SIG-M5 (cell line): ENCODE measurements around the gene SEC14L5.

Experiments
- DNase-seq: peaks from one replicate; lab custom pipeline; 2025; lab: John Stamatoyannopoulos, UW

The SEC14L5 gene

DNA sequence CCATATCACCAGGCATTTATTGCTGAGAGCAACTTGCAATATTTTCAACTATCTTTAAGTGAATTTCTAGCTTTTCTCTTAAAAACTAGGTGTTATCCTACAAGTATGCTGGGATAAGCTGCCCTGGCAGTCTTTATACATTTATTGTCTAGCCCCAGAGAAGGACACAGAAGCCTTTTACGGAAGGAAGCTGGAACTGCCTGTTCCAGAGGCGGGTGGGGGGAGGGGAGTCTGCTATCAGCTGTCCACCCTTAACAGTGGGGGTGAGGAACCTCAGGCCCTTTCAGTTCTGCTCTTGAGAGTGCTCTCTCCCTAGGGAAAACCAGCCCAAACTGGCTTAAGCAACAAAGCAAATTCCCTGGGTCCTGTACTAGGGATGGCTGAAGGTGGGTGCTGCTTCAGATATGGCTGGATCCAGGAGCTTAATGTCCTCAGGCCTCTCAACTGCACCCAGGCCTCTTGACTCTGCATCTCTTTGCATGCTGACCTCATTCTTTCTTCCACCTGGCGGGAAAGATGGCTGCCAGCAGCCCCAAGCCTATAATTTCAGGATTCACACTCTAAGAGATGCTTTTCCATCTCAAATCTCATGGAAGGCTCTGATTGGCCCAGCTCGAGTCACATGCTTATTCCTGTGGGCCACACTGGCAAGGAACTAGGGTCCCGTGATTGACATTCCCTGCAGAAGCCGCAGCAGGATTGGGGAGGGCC is 59.0 kb downstream of the SEC14L5 start:
- DNase-seq: no peak

DNA sequence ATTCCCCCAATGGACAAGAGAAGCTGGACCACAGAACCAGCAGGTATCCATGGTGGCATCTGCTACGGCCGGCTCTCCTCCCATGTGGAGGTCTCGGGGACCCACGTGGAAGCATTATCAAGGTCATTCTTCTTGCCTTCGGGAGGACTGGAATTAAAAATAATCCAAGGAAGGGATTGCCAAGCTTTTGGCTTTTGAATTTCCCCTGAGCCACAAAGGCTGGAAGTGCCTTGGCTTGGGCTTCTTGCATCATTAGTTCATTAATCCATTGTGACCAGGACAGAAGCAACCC is 59.5 kb downstream of the SEC14L5 start:
- DNase-seq: no peak

DNA sequence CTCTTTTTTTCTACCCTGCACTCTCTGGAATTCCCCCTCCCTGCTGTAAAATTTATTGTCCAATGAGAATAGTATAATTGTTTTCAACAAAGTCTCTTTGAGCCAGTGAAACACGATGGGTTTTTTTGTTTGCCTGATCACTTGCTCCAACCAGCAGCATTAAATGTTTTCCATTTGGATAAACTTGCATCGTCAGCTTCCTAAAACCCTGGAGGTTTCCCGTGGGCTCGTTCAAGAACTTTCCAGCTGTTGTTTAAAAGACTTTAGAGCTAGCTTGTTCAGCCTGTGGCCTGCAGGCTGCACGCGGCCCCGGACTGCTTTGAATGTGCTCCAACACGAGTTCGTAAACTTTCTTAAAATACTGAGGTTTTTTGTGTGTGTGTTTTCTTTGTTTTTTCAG is 60.7 kb downstream of the SEC14L5 start:
- no peak for DNase-seq

DNA sequence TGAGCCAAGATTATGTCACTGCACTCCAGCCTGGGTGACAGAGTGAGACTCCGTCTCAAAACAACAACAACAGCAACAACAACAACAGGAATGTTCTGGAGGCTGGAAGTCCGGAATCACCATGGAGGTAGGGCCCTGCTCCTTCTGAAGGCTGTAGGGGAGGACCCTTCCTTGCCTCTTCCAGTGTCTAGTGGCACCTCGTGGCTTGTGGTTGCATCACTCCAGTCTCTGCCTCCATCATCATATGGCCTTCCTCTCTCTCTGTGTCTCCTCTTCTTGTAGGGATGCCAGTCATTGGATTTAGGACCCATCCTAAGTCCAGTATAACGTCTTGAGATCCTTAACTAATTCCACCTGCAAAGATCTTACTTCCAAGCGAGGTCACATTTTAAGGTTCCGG is 61.6 kb downstream of the SEC14L5 start:
- no peak for DNase-seq

DNA sequence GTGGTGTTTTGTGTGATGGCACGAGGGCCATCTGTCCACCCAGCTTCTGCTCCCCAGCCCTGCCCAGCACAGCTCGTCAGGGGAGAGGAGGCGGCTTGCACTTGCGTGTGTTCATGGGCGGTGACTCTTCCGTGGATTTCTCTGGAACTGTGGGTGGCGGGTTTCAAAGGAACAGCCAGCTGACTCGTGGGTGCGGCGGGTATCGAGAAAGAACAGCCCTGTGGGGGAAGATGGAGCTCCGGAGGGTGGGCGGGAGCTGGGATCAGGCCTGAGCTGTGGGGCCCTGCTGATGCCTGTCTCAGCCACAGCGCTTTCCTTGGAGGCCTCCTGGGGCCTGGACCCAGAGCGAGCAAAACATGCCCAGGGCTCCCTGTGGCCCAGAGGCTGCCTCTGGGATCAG is 62.4 kb downstream of the SEC14L5 start:
- DNase-seq: no peak

DNA sequence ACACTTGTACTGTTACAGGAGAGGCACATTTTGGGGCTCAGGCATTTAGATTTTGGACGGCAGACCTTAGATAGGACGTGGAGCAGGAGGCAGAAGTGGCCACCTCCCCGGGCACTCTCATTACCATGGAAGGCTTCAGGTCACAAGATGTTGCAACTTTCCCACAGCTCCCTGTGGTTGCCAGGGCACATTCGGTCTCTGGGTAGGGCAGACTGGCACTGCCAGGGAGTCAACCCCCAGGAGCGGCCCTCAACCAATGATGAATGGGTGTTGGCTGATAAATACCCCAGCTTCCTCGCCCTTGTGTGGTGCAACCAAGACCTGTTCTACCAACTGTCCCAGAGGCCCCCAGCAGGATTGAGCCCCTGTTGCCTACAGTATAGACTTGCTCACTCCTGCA is 64.4 kb downstream of the SEC14L5 start:
- DNase-seq: no peak

DNA sequence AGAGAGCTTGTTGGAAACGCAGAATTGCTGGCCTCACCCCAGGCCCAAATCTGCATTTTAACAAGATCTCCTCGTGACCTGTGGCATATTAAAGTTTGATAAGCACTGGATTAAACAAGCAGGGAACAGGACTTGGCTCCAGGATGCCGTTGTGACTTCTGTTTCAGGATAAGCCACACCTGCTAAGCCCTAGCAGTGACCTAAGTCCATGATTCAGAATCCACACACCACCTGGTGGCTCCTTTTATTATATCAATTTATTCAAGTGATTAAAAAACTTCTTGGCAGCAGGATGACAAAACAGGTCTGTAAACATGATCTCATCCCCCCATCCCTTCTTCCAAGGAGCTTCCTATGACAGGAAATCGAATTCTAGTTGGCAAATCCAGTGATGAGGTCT is 66.5 kb downstream of the SEC14L5 start:
- no peak for DNase-seq

DNA sequence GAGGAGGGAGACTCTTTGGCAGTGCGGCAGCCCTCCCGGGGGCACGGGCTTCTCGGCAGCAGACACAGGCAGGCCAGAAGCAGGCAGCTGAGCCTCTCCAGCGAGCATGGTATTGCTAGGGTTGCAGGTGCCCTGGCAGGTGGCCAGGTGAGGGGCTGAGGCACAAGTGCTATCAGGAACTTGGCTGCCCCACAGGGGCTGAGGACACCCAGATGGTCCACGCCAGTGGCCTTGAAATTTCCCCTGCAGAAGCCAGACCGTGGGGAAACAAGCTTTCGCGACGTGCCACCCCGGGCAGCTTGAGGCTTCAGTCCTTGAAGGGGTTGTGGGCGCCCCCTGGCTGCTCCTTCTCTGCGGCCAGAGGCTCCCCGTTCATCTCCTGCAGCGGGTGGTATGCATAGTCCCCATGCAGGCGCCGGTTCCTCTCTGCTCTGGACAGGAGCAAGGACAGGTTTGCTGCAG is 67.1 kb downstream of the SEC14L5 start:
- no peak for DNase-seq

DNA sequence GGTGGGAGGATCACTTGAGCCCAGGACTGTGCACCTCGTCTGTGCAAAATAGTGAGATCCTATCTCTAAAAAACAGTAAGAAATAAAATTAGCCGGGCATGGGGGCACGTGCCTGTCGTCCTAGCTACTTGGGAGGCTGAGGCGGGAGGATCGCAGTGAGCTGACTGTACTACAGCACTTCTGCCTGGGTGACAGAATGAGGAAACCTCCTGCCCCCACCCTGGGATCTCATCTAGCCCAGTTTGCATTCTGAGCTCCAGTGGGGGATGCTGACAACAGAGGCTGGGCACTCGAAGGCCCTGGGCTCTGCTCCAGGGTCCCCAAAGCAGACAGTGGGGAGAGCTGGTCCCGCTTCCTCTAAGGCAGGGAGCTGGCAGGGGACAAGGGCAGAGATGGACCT is 68.5 kb downstream of the SEC14L5 start:
- DNase-seq: no peak

DNA sequence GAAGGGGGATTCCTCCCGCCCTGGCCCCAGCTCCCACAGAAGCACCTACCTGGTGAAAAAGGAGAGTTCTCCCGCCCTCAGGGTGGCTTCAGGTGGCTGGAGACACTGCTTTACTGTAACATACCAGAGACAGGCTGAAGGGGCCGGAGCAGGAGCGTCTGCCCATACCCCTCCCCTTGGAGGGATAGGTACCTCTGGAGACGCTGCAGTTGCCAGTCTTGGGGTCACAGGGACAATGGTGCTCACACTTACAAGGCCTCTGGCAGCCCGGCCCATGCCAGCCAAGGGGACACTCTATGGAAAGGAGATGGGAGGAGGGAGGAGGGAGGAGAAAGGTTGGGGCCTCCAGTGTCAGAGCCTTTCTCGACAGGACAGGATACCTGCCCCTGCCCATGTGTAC is 69.0 kb downstream of the SEC14L5 start:
- no peak for DNase-seq

DNA sequence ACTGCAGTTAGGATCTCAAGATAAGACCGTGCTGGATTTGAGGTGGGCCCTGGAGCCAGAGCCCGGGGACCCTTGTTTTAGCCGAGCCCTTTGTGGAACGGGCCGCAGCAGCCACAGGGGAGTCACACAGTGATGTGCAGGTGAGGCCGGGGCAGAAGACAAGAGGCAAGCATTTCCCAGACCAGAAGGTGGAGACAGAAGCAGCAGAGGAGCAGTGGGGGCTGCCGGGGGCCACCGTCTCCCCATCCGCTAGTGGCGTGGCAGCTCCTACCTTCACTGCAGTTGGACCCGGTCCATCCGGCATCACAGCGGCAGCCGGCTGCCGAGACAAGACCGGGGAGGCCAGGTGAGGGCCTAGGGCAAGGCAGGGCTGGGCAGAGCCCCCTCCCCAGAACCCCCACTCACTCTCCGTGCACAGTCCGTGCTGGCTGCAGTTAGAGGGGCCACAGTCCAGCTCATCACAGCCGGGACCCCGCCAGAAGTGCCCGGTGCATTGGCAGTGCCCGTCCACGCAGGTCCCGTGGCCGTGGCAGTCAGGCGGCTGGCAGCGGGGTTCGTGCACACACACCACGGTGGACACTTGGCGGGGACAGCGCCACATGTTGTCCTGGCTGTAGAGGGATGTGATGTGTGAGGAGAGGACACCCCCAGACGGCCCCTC is 69.6 kb downstream of the SEC14L5 start:
- DNase-seq: no peak

DNA sequence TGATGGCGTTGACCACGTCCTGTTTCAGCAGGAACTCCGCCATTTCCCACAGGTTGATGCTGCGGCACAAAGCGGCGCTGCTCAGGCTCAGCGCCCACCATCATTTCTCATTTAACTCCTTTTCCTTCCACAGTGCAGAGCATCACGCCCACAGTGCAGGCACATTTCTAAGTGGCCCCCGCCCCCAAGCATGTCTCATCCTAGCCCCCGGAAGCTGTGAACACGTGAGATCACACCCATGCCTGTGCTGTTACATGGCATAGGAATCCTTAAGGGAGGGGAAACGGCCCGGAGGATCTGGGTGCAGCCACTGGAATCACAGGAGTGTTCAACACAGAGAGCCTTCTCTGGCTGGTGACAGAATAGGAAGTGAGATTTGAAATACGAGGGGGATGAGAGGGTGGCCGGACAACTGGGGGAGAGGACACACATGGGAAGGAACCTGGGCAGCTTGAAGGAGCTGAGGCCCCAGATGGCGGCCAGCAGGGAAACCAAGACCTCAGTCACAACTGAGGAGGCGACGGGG is 70.9 kb downstream of the SEC14L5 start:
- no peak for DNase-seq

DNA sequence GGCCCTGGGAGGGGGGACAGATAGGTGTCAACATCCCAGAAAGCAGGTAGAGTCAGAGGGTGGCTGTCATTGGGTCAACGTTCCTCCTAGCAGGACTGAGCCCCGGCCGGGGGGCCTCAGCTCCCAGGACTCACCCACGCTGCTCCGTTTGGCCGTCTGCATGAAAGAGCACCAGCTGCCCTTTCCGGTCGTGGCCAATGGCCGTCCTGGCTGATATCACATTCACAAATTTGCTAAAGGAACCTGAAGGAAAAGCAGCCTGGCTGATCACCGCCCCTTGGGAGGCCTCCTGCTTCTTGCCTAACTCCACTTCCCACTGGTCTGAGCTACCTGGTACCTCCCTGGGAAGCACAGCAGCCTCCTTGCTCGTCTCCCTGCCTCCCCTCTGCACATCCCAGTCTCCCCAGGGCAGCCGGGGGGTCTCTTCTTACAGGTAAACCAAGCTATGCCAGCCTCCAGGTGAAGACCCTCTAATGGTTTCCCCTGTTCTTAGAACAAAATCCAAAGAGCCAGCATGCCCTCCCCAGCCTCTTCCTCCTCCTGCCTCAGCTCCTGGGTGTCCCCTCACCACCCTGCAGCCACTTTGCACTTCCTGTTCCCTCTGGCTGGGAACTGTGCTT is 72.2 kb downstream of the SEC14L5 start:
- no peak for DNase-seq

DNA sequence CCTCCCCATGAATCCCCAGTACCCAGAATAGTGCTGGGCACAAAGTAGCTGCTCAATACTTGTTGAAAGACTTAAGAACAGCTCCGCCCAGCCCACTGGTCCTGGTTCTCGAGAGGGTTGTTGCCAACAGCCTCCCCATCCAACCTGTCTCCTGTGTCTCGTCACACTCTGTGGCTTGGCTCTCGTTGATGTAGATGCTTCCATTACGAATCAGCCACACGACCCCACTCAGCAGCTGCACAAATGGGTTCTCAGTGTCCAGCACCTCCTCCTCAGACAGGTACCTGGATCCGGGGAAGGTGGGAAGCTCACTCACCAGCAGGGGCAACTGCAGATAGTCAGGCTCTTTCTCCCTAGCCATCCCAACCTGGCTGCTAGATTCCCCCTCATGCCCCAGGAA is 73.5 kb downstream of the SEC14L5 start:
- DNase-seq: no peak

DNA sequence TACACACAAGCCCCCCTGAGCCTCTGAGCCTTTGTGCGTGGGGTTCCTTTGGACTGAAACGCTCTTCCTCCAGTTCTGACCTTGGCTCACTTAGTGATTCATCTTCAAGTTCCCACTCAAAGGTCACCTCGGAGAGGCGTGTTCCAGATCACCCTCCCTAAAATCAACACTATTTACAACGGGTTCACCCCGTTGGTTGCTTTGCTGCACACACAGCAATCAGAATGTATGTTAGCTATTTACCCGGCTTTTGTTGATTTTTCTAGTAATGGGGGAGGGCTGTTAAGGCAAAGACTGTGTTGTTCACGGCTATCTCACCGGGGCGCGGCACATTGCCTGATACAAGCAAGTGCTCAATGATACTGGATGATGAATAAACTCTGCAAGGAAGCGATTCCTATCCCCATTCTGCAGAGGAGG is 74.6 kb downstream of the SEC14L5 start:
- DNase-seq: no peak

DNA sequence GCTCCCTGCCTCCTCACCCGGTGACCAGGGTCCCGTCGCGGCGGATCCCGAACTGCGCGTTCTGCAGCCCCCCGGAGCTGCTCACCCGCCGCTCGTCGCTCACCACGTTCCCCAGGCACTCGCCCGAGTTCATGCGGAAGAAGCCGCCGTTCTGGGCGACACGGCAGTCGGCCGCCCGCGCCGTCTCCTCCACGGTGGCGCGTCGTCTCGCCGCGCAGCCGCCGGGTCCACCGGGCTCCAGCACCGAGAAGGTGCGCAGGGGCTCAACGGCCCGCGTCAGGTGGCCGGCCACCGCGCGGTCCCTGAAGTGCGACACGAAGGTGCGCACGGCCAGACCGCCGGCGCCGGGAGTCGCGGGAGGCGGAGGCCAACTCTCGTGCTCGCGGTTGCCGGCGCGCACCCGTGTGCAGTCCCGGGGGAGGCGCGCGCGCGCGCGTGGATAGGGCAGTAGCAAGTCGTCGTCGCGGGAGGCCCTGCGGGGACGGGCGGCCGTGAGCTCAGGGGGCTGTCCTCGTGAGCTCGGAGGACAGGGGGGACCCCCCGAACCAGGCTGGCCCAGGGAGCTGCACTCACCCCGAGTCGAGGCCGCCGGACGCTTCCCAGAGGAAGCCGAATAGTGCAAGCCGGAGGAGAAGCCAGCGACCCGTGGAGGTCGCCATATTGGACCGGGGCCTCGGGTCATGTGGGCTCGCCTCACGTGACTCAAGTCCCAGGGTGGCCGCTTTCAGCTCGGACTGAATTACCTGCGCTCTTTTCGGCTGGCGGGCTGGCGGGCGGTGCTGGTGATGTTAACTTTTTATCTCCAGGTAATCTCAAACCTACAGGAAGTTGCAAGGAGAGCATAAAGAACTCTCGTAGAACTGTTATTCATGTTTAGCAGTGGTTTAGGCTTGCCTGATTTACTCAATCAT is 75.4 kb downstream of the SEC14L5 start, which contains the start of gene NAGPA:
Gene NAGPA, minus strand, starts transcription at position 680 of the 911 bp plus-strand sequence. Its CDS starts 21 bp downstream, at position 659.
- no peak for DNase-seq

DNA sequence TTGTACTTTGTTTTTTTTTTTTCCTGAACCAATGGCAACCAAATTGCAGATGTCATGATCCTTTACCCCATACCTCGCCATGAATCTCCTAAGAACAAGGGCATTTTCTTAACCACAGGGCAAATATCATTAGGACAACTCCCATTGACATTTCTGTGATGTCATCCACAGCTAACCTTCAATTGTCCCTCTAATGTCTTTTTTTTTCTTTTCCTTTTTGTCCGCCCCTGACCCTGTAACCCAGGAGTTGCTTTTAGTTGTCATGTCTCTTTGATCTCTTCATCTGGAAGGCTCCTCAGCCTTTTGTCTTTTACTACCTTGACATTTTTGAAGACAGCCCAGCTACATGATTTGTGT is 76.0 kb downstream of the SEC14L5 start:
- DNase-seq: no peak

DNA sequence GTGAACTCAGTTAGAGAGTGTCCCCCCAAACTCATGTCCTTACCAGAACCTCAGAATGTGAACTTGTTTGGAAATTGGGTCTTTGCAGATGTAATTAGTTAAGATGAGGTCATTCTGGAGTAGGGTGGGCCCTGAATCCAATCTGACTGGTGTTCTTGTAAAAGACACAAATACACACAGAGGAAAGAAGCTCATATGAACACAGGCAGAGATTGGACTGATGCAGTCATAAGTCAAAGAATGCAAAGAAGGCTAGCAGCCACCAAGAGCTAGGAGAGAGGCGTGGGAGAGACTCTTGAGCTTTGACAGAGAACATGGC is 77.7 kb downstream of the SEC14L5 start:
- DNase-seq: no peak

DNA sequence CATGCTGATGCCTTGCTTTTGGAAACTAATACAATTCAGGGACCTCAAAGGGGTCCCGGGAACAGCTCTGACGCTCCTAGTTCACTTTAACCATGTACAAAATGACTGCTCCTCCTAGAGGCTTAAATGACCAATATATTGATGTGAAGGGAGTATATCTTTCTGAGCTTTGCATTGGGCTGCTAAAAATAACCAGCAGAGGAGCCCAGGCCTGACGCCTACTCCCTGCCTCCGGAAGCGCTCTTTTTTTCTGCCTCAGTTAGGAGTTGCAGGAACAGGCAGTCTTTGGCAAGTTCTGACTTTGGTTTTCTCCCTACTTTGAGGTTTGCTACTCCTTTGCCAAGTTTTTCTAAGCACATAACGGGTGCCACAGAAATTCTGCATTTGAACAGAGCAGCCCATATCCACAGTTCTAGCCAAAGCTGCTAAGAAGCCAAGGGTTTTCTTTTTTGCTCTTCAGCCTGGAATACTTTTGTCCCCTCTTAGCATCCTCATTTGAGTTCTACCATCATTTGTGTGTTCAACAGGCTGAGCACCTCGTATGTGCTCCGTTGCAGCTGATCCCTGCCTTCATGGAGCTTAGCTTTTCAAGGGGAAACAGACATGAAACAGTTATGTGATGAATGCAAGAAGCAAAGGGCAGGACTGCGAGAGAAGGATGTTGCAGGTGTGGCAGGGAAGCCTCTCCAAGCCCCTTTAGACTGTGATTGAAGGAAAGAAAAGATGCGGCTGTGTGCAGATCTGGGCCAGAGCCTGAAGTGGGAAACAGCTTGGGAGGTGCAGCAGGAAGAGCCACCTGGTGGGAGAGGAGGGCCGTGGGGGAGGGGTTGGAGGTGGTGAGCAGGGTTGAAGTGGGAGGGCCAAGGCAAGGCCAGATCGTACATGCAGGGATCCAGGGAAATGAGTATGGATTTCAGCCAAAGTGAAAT is 78.4 kb downstream of the SEC14L5 start:
- no peak for DNase-seq

DNA sequence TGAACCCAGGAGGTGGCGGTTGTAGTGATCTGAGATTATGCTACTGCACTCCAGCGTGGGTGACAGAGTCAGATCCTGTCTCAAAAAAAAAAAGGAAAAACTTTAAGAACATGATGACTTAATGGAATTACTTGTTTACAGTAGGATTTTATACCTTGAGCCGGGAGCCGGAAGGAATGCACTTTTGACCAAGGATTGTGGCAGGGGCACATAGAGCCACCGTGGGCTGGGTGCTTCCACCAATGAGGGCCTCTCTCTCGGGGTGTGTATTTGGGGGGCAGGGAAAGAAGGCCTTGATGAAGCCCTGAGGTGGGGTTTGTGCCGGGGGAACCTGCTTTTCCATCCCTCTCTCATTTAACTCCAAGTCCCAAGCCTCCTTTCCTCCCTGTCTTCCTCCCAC is 82.3 kb downstream of the SEC14L5 start:
- DNase-seq: no peak

DNA sequence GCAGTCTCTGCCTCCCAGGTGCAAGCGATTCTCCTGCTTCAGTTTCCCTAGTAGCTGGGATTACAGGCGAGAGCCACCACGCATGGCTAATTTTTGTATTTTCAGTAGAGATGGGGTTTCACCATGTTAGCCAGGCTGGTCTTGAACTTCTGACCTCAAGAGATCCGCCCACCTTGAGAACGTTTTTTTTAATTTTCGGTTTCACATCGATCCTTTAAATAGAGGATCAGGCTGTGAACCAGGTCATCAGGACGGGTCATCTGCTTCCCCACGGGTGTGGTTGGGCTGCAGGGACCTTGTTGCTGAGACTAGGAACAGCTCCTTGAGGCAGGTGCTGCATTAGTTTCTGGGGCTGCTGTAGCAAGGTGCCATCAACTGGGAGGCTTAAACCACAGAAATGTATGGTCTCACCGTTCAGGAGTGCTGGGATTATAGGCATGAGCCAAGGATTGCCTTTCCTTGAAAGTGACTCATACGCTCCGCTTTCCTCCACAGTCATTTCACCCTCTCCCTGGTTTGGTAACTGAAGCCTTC is 83.5 kb downstream of the SEC14L5 start:
- DNase-seq: no peak
